NCI-H510A treated with DMSO at 0.1 percent for 48 hours (cell line): ENCODE results near the gene CCDC27.
A peak's percentile ranks its signal among the peaks of the same experiment; 100 is the strongest.
"Not testable (repeated sequence)": the region's sequence is repeated elsewhere in the genome, so short reads cannot be mapped to it uniquely, and the experiment has no call there.

Source experiments
- DNase-seq: peaks from one replicate; lab custom pipeline; 2025; lab: John Stamatoyannopoulos, UW

CCDC27 gene

GRCh38 chr1:3795453-3796214 lies 43.4 kb downstream of the CCDC27 start:
- DNase-seq: no peak

GRCh38 chr1:3796215-3797061 lies 44.2 kb downstream of the CCDC27 start, which contains the start of gene LRRC47:
Gene LRRC47, minus strand, starts transcription at chr1:3796498. Its CDS starts 22 bp downstream, at chr1:3796476.
- DNase-seq: peak; percentile 27

GRCh38 chr1:3799976-3800685 lies 47.9 kb downstream of the CCDC27 start:
- DNase-seq: no peak

- not testable (repeated sequence) for DNase-seq
These were observed 48.5 kb downstream of the CCDC27 start for GRCh38 chr1:3800795-3801194.

- DNase-seq: no peak
These were observed 51.8 kb downstream of the CCDC27 start for GRCh38 chr1:3803905-3804626.

- not testable (repeated sequence) for DNase-seq
These were observed 52.3 kb downstream of the CCDC27 start for GRCh38 chr1:3804627-3804944.

GRCh38 chr1:3805038-3805437 lies 52.8 kb downstream of the CCDC27 start:
- DNase-seq: no peak

GRCh38 chr1:3807769-3808168 lies 55.5 kb downstream of the CCDC27 start:
- DNase-seq: no peak

- DNase-seq: no peak
These were observed 57.4 kb downstream of the CCDC27 start for GRCh38 chr1:3809680-3810079.

- not testable (repeated sequence) for DNase-seq
These were observed 58.0 kb downstream of the CCDC27 start for GRCh38 chr1:3810149-3810761.

- no peak for DNase-seq
These were observed 59.3 kb downstream of the CCDC27 start for GRCh38 chr1:3811595-3811911.

GRCh38 chr1:3814065-3814464 lies 61.8 kb downstream of the CCDC27 start:
- DNase-seq: no peak

- DNase-seq: no peak
These were observed 62.7 kb downstream of the CCDC27 start for GRCh38 chr1:3814771-3815561.

- no peak for DNase-seq
These were observed 64.3 kb downstream of the CCDC27 start for GRCh38 chr1:3816331-3817137.

- no peak for DNase-seq
These were observed 65.0 kb downstream of the CCDC27 start for GRCh38 chr1:3817138-3817740.

- no peak for DNase-seq
These were observed 65.8 kb downstream of the CCDC27 start for GRCh38 chr1:3817821-3818597.

GRCh38 chr1:3819771-3820200 lies 67.5 kb downstream of the CCDC27 start:
- DNase-seq: no peak

GRCh38 chr1:3820316-3820715 lies 68.1 kb downstream of the CCDC27 start:
- DNase-seq: no peak

GRCh38 chr1:3821004-3821403 lies 68.8 kb downstream of the CCDC27 start:
- DNase-seq: no peak
